Inferior parietal cortex (tissue), 1 donor: ENCODE data around the gene DAB2IP.

Source experiments
- DNase-seq: peaks from one replicate; pipeline ENCODE4 v3.0.0-alpha.2; 2016; ENCODE audit errors: extremely low spot score

The DAB2IP gene

GRCh38 chr9:121818016-121818661, 166.7 kb downstream of the DAB2IP start:
- DNase-seq: no peak

GRCh38 chr9:121818841-121819427, 167.5 kb downstream of the DAB2IP start:
- no peak for DNase-seq

- DNase-seq: no peak
Observed at GRCh38 chr9:121819428-121820231, 168.2 kb downstream of the DAB2IP start.

- no peak for DNase-seq
Observed at GRCh38 chr9:121820286-121821005, 169.0 kb downstream of the DAB2IP start.

- no peak for DNase-seq
Observed at GRCh38 chr9:121821326-121821725, 169.9 kb downstream of the DAB2IP start.

GRCh38 chr9:121822093-121823085, 171.0 kb downstream of the DAB2IP start:
- no peak for DNase-seq

- no peak for DNase-seq
Observed at GRCh38 chr9:121823451-121824169, 172.2 kb downstream of the DAB2IP start.

- no peak for DNase-seq
Observed at GRCh38 chr9:121824651-121825030, 173.2 kb downstream of the DAB2IP start.

- no peak for DNase-seq
Observed at GRCh38 chr9:121825031-121825691, 173.7 kb downstream of the DAB2IP start.

GRCh38 chr9:121826711-121827110, 175.3 kb downstream of the DAB2IP start:
- DNase-seq: no peak

GRCh38 chr9:121827251-121827967, 176.0 kb downstream of the DAB2IP start:
- DNase-seq: no peak

GRCh38 chr9:121830441-121831140, 179.2 kb downstream of the DAB2IP start:
- no peak for DNase-seq

GRCh38 chr9:121831869-121832268, 180.4 kb downstream of the DAB2IP start:
- DNase-seq: no peak

GRCh38 chr9:121833061-121833460, 181.6 kb downstream of the DAB2IP start:
- no peak for DNase-seq
